Endothelial cell of umbilical vein (primary cell): Measurements from ENCODE around the gene CYBC1.
A peak's percentile ranks its signal among the peaks of the same experiment; 100 is the strongest.

Source experiments
- EZH2 ChIP-seq: IDR thresholded peaks from 2 replicates; pipeline ENCODE4 v1.6.1; 2012; ENCODE audit warnings: borderline replicate concordance, low read depth, mild to moderate bottlenecking, moderate library complexity, low read length, inconsistent platforms; ENCODE audit not compliant: severe bottlenecking
- POLR2A ChIP-seq: IDR thresholded peaks from 2 replicates; pipeline ENCODE4 v1.6.1; 2012; ENCODE audit warnings: low read depth, mild to moderate bottlenecking, control low read depth, low read length
- TF ChIP-seq, protein P1 (sequence below), 2 donors: IDR thresholded peaks; 1 replicate in 1 of 2; 2 replicates in 1 of 2; pipeline ENCODE4 v1.5.1; 2011; ENCODE audit warnings: low read length in 2 of 2, mild to moderate bottlenecking in 2 of 2, moderate library complexity in 2 of 2, control low read depth in 1 of 2, inconsistent platforms in 1 of 2, low read depth in 1 of 2; ENCODE audit not compliant: insufficient read depth in 1 of 2; ENCODE audit errors: extremely low read depth in 1 of 2

DNA sequence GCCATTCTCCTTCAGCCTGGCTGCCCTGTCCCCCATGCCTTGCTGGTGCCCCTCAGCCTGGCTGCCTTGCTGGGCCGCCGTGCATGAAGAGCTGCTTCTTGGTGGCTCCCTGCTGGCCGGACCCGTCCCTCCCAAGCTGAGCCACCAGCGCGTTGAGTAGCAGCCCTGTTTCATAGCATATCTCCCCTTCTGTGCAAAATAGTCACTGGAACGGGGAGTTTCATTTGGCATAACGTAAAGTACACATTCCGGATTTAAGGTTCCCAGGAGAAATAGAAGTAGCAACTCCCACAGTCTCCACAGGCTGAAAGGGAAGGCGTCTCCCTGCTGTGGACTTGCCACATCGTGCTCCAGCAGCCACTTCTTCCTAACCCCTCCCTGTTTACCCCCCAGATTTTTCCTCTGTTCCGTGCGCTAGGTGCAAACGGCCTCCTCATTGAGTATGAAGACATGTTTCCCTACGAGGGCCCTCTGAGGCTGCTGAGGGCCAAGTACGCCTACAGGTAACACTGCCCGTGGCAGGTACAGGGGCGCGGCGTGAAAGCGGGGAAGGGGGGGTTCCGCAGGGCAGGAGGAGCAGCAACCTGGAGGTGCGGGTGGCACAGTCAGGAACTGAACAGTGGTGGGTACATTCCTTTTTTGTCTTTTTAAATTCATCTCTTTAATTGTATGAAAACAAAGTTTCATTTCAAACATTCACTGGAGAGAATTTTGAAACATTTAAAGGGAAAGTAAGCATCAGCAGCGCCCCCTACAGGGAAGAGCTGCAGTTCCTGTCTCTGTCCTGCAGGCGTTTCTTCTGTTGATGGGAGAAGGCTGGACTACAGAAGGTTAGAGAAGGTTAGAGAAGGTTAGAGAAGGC is 26.3 kb downstream of the CYBC1 start:
- TF ChIP-seq POLR2A (no peak), EZH2 (no peak)
- TF ChIP-seq, protein P1, sequence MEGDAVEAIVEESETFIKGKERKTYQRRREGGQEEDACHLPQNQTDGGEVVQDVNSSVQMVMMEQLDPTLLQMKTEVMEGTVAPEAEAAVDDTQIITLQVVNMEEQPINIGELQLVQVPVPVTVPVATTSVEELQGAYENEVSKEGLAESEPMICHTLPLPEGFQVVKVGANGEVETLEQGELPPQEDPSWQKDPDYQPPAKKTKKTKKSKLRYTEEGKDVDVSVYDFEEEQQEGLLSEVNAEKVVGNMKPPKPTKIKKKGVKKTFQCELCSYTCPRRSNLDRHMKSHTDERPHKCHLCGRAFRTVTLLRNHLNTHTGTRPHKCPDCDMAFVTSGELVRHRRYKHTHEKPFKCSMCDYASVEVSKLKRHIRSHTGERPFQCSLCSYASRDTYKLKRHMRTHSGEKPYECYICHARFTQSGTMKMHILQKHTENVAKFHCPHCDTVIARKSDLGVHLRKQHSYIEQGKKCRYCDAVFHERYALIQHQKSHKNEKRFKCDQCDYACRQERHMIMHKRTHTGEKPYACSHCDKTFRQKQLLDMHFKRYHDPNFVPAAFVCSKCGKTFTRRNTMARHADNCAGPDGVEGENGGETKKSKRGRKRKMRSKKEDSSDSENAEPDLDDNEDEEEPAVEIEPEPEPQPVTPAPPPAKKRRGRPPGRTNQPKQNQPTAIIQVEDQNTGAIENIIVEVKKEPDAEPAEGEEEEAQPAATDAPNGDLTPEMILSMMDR (IDR thresholded peaks at IDR 0.05; ENCODE audit: extremely low read depth in 1 of 2, insufficient read depth in 1 of 2, low read depth in 1 of 2, low read length in 2 of 2), result peak; percentile 67 to 80
